Stomach (tissue), 4 donors: Measurements from ENCODE around the gene FAM168A.

Experiments used
- CTCF ChIP-seq, 7 experiments: fragments of 450-650 bp in 4 of 7; fragments of 200-600 bp in 3 of 7; sonication (generic) in 3 of 7; IDR thresholded peaks; one replicate each; pipeline ENCODE4 v1.5.1; 2016 to 2019; ENCODE audit warnings: antibody characterized with exemption in 7 of 7, control low read depth in 2 of 7, mild to moderate bottlenecking in 1 of 7
- EP300 ChIP-seq: sonication (generic); formaldehyde crosslinking; IDR thresholded peaks from one replicate; pipeline ENCODE4 v1.6.1; 2017; ENCODE audit warnings: antibody characterized with exemption

GRCh38 chr11:73404506-73405145 is 193.3 kb downstream of the FAM168A start:
- TF ChIP-seq EP300 (no peak), CTCF (IDR thresholded peaks at IDR 0.05) (no peak)
